ENCODE results near the gene PATZ1. TPM values are rescaled to one million over a fixed set of nuclear protein-coding genes. Genes with fewer than 3 reads are reported as not detected.

The PATZ1 gene
- total and polyA plus RNA-seq, 3 donors from 2014 or later = 23.2 to 48.7 (median 38.1) TPM

- H3K4me1 ChIP-seq = peaks cover 34% of the 10 kb centered on the region
- intact Hi-C loops (cut with DNase I; ENCODE audit: low total_unique reads) = no loop called here
Observed at GRCh38 chr22:31340765-31341247, 5.3 kb downstream of the PATZ1 start.

GRCh38 chr22:31340360-31340759, 5.8 kb downstream of the PATZ1 start:
- H3K27ac ChIP-seq = no peak overlapping the region
- H3K4me3 ChIP-seq = no peak overlapping the region
- H3K36me3 ChIP-seq (ENCODE audit: low read depth, missing control alignments) = no peaks in the 10 kb centered on the region
- 63 to 78% methylated on average over 6 of the region's 6 CpGs for WGBS, 2 donors
- no peaks in the 10 kb centered on the region for H3K9me3 ChIP-seq
- intact Hi-C loops (cut with DNase I; ENCODE audit: low total_unique reads) = no loop called here
- peaks cover 34% of the 10 kb centered on the region for H3K4me1 ChIP-seq
- no peak for DNase-seq
- no peak for TF ChIP-seq POLR2A (IDR thresholded peaks at IDR 0.05)
- TF ChIP-seq, protein P1, sequence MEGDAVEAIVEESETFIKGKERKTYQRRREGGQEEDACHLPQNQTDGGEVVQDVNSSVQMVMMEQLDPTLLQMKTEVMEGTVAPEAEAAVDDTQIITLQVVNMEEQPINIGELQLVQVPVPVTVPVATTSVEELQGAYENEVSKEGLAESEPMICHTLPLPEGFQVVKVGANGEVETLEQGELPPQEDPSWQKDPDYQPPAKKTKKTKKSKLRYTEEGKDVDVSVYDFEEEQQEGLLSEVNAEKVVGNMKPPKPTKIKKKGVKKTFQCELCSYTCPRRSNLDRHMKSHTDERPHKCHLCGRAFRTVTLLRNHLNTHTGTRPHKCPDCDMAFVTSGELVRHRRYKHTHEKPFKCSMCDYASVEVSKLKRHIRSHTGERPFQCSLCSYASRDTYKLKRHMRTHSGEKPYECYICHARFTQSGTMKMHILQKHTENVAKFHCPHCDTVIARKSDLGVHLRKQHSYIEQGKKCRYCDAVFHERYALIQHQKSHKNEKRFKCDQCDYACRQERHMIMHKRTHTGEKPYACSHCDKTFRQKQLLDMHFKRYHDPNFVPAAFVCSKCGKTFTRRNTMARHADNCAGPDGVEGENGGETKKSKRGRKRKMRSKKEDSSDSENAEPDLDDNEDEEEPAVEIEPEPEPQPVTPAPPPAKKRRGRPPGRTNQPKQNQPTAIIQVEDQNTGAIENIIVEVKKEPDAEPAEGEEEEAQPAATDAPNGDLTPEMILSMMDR (IDR thresholded peaks at IDR 0.05) = no peak
- no peaks in the 10 kb centered on the region for H3K27me3 ChIP-seq

More at GRCh38 chr22:31340765-31341247, 5.3 kb downstream of the PATZ1 start:
- TF ChIP-seq POLR2A (IDR thresholded peaks at IDR 0.05) = no peak
- TF ChIP-seq, protein P1 (IDR thresholded peaks at IDR 0.05) = no peak
- DNase-seq = no peak
- 20 to 32% methylated on average over 2 of the region's 2 CpGs for WGBS, 2 donors
- Histone ChIP-seq H3K27me3 (no peaks in the 10 kb centered on the region), H3K4me3 (no peak overlapping the region), H3K27ac (no peak overlapping the region), H3K9me3 (no peaks in the 10 kb centered on the region), H3K36me3 (ENCODE audit: low read depth, missing control alignments) (no peaks in the 10 kb centered on the region)

- Histone ChIP-seq H3K27me3 (no peaks in the 10 kb centered on the region), H3K4me1 (peaks cover 27% of the 10 kb centered on the region), H3K4me3 (no peak overlapping the region), H3K36me3 (ENCODE audit: low read depth, missing control alignments) (no peaks in the 10 kb centered on the region), H3K9me3 (no peaks in the 10 kb centered on the region), H3K27ac (no peak overlapping the region)
- no peak for TF ChIP-seq POLR2A (IDR thresholded peaks at IDR 0.05)
- TF ChIP-seq, protein P1 (IDR thresholded peaks at IDR 0.05) = no peak
- WGBS, 2 donors = 75 to 76% methylated on average over 6 of the region's 6 CpGs
- intact Hi-C loops (cut with DNase I; ENCODE audit: low total_unique reads) = no loop called here
- DNase-seq = no peak
Observed at GRCh38 chr22:31339148-31339832, 6.9 kb downstream of the PATZ1 start.

GRCh38 chr22:31337178-31337577, 9.0 kb downstream of the PATZ1 start:
- no peak for DNase-seq
- H3K9me3 ChIP-seq = no peaks in the 10 kb centered on the region
- no peaks in the 10 kb centered on the region for H3K36me3 ChIP-seq (ENCODE audit: low read depth, missing control alignments)
- no peak overlapping the region for H3K27ac ChIP-seq
- intact Hi-C loops (cut with DNase I; ENCODE audit: low total_unique reads) = no loop called here
- WGBS, 2 donors = 97 to 98% methylated on average over 4 to 5 of the region's 5 CpGs
- no peaks in the 10 kb centered on the region for H3K27me3 ChIP-seq
- TF ChIP-seq, protein P1 (IDR thresholded peaks at IDR 0.05) = no peak
- H3K4me3 ChIP-seq = no peak overlapping the region
- peaks cover 12% of the 10 kb centered on the region for H3K4me1 ChIP-seq

DNA sequence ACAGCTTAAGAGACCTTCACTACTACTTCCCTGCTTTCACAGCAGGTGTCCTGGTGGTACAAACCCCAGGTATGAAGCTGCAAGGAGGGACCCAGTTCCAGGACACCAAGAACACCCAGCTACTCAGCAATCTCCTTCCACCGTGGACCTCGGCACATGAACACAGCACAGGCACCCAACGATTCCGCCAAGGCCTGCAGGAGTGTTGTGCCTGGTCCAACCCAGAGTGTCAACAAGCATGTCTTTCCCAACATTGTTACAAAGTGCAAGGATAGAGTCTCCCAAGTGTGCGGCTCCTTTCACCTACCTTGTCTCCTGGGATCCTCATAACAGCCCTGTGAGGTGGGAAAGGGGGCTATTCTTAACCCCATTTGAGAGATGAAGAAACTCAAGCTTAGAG, 11.8 kb downstream of the PATZ1 start:
- no peaks in the 10 kb centered on the region for H3K9me3 ChIP-seq
- H3K4me1 ChIP-seq = peaks cover 8% of the 10 kb centered on the region
- no peaks in the 10 kb centered on the region for H3K36me3 ChIP-seq (ENCODE audit: low read depth, missing control alignments)
- TF ChIP-seq POLR2A (IDR thresholded peaks at IDR 0.05) = no peak
- TF ChIP-seq, protein P1 (IDR thresholded peaks at IDR 0.05) = no peak
- no peak overlapping the region for H3K4me3 ChIP-seq
- 66% methylated on average over 5 of the region's 5 CpGs; no CpG with 5 or more reads in 1 of the 2 donors for WGBS, 2 donors
- H3K27me3 ChIP-seq = no peaks in the 10 kb centered on the region
- H3K27ac ChIP-seq = peak overlapping the region in 1 of 2 donors; percentile 12
- no peak for DNase-seq
- intact Hi-C loops (cut with DNase I; ENCODE audit: low total_unique reads) = no loop called here

Measured in testis (tissue), 3 donors.